Gastrocnemius medialis (tissue), 4 donors: ENCODE results near the gene CD38.

Experiments used
- CTCF ChIP-seq, 5 experiments: fragments of 450-650 bp in 3 of 5; fragments of 200-600 bp in 2 of 5; sonication (generic) in 2 of 5; IDR thresholded peaks in 4 of 5; conservative IDR thresholded peaks in 1 of 5; 1 replicate in 4 of 5; 2 replicates in 1 of 5; pipeline ENCODE4 v1.5.1; 2016 to 2019; ENCODE audit warnings: antibody characterized with exemption in 5 of 5, mild to moderate bottlenecking in 3 of 5, moderate library complexity in 3 of 5
- POLR2A ChIP-seq, 2 donors: fragments of 450-650 bp; IDR thresholded peaks; one replicate each; pipeline ENCODE4 v1.6.1; 2017; ENCODE audit warnings: antibody characterized with exemption in 2 of 2, mild to moderate bottlenecking in 2 of 2, moderate library complexity in 2 of 2

GRCh38 chr4:15769202-15769601 is 8.9 kb upstream of the CD38 start:
- TF ChIP-seq POLR2A (IDR thresholded peaks at IDR 0.05) (no peak), CTCF (IDR thresholded peaks at IDR 0.05 in 4 of 5, conservative IDR thresholded peaks at IDR 0.05 in 1 of 5) (no peak)
